Uterus (tissue), 4 donors: ENCODE measurements around the gene ESRRG. TPM values are rescaled to one million over a fixed set of nuclear protein-coding genes. Genes with fewer than 3 reads are reported as not detected.

Experiments used
- DNase-seq, 2 donors: peaks; one replicate each; pipeline ENCODE4 v3.0.0-alpha.2; 2019 to 2020
- H3K27ac ChIP-seq, 2 donors: fragments of 200-600 bp; sonication (generic); 1 replicate in 1 of 2; 2 replicates in 1 of 2; pipeline ENCODE4 v1.5.1; 2016 to 2018
- H3K27me3 ChIP-seq, 2 donors: fragments of 200-600 bp; sonication (generic); one replicate each; pipeline ENCODE4 v1.5.1; 2018 to 2019; ENCODE audit warnings: control low read depth in 1 of 2
- H3K36me3 ChIP-seq, 2 donors: fragments of 200-600 bp; sonication (generic); one replicate each; pipeline ENCODE4 v1.5.1; 2019; ENCODE audit warnings: control low read depth in 1 of 2
- H3K4me1 ChIP-seq, 2 donors: fragments of 200-600 bp; sonication (generic); one replicate each; pipeline ENCODE4 v1.5.1; 2018 to 2019; ENCODE audit warnings: control low read depth in 1 of 2
- H3K4me3 ChIP-seq, 2 donors: fragments of 200-600 bp; sonication (generic); 1 replicate in 1 of 2; 2 replicates in 1 of 2; pipeline ENCODE4 v1.5.1; 2018 to 2019; ENCODE audit warnings: mild to moderate bottlenecking in 1 of 2
- H3K9me3 ChIP-seq, 2 donors: fragments of 200-600 bp; sonication (generic); one replicate each; pipeline ENCODE4 v1.5.1; 2019; ENCODE audit warnings: control low read depth in 1 of 2
- POLR2A ChIP-seq, 2 donors: fragments of 450-650 bp; IDR thresholded peaks; one replicate each; pipeline ENCODE4 v1.6.1; 2016; ENCODE audit warnings: antibody characterized with exemption in 2 of 2, mild to moderate bottlenecking in 1 of 2, moderate library complexity in 1 of 2
- intact Hi-C: fragments of 100-400 bp; cut with DNase I; formaldehyde crosslinking; loops from one replicate; pipeline ENCODE4 v1.15.1; 2023; ENCODE audit warnings: low total_unique reads
- total RNA-seq, 4 donors: library from RNA; depleted of rRNA in 3 of 4; stranded (reverse); fragments of >200 nt in 3 of 4; gene quantifications; one replicate each; pipeline versions ENCODE4 v1.1.0 to v1.2.4, GENCODE V29; 2014 to 2023
- TF ChIP-seq, protein P1 (sequence below), 4 experiments: fragments of 200-600 bp in 2 of 4; fragments of 450-650 bp in 2 of 4; sonication (generic) in 2 of 4; IDR thresholded peaks; one replicate each; pipeline ENCODE4 v1.5.1; 2016 to 2019; ENCODE audit warnings: antibody characterized with exemption in 4 of 4, mild to moderate bottlenecking in 2 of 4, moderate library complexity in 1 of 4
- donor health status: DM: yes; HTN: yes; CAD: no.

The ESRRG gene
- total RNA-seq, 4 donors from 2014 or later = 0.21 to 14.6 (median 0.29) TPM; not detected in 1

GRCh38 chr1:216614011-216614934 lies 109.0 kb downstream of the ESRRG start:
- no peaks in the 10 kb centered on the region for H3K4me1 ChIP-seq
- no peak for DNase-seq
- H3K27me3 ChIP-seq = no peaks in the 10 kb centered on the region
- TF ChIP-seq, protein P1, sequence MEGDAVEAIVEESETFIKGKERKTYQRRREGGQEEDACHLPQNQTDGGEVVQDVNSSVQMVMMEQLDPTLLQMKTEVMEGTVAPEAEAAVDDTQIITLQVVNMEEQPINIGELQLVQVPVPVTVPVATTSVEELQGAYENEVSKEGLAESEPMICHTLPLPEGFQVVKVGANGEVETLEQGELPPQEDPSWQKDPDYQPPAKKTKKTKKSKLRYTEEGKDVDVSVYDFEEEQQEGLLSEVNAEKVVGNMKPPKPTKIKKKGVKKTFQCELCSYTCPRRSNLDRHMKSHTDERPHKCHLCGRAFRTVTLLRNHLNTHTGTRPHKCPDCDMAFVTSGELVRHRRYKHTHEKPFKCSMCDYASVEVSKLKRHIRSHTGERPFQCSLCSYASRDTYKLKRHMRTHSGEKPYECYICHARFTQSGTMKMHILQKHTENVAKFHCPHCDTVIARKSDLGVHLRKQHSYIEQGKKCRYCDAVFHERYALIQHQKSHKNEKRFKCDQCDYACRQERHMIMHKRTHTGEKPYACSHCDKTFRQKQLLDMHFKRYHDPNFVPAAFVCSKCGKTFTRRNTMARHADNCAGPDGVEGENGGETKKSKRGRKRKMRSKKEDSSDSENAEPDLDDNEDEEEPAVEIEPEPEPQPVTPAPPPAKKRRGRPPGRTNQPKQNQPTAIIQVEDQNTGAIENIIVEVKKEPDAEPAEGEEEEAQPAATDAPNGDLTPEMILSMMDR (IDR thresholded peaks at IDR 0.05) = no peak
- no peak for TF ChIP-seq POLR2A (IDR thresholded peaks at IDR 0.05)
- H3K9me3 ChIP-seq = no peaks in the 10 kb centered on the region
- H3K36me3 ChIP-seq = no peaks in the 10 kb centered on the region
- H3K4me3 ChIP-seq = no peak overlapping the region
- intact Hi-C loops = no loop called here
- no peak overlapping the region for H3K27ac ChIP-seq

- DNase-seq = no peak
- Histone ChIP-seq H3K36me3 (no peaks in the 10 kb centered on the region), H3K27me3 (no peaks in the 10 kb centered on the region), H3K4me1 (no peaks in the 10 kb centered on the region), H3K4me3 (no peak overlapping the region), H3K27ac (no peak overlapping the region), H3K9me3 (no peaks in the 10 kb centered on the region)
- intact Hi-C loops = no loop called here
- no peak for TF ChIP-seq POLR2A (IDR thresholded peaks at IDR 0.05)
- TF ChIP-seq, protein P1 (IDR thresholded peaks at IDR 0.05) = no peak
These were observed 110.9 kb downstream of the ESRRG start for GRCh38 chr1:216612291-216612690.

- Histone ChIP-seq H3K4me1 (no peaks in the 10 kb centered on the region), H3K36me3 (no peaks in the 10 kb centered on the region), H3K4me3 (no peak overlapping the region), H3K9me3 (no peaks in the 10 kb centered on the region), H3K27me3 (no peaks in the 10 kb centered on the region), H3K27ac (no peak overlapping the region)
- TF ChIP-seq POLR2A (IDR thresholded peaks at IDR 0.05) = no peak
- TF ChIP-seq, protein P1 (IDR thresholded peaks at IDR 0.05) = no peak
- intact Hi-C loops = no loop called here
- no peak for DNase-seq
These were observed 116.0 kb downstream of the ESRRG start for GRCh38 chr1:216607067-216607697.

DNA sequence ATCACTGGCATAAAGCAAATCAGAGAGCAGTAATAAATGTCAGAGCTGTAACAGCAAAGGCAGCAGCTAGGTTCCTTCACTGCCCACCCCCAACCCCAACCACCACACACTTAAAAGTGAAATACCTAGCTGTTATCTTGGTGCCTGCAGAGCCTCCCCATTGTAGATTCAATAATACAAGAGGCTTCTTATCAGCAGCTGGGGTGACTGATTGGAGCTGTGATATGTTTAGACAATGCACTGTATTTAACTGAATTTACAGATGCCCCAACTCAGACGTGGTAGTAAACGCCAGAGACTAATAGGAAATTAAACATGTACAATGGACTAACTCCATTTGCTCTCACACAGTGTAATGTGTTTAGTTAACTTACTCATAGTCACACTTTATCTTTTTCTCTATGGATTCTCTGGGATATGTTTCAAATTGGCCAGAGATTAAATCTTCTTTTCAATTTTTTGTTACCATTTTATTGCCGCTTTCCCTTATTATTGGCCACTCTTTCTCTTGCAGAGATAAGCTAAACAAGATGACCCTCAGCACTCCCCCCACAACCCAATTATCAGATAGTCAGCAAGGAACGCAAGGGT lies 117.1 kb downstream of the ESRRG start:
- H3K4me1 ChIP-seq = no peaks in the 10 kb centered on the region
- H3K27ac ChIP-seq = no peak overlapping the region
- no peak for DNase-seq
- H3K27me3 ChIP-seq = no peaks in the 10 kb centered on the region
- H3K36me3 ChIP-seq = no peaks in the 10 kb centered on the region
- intact Hi-C loops = no loop called here
- no peaks in the 10 kb centered on the region for H3K9me3 ChIP-seq
- TF ChIP-seq POLR2A (IDR thresholded peaks at IDR 0.05) = no peak
- TF ChIP-seq, protein P1 (IDR thresholded peaks at IDR 0.05) = no peak
- no peak overlapping the region for H3K4me3 ChIP-seq

- Histone ChIP-seq H3K4me1 (no peaks in the 10 kb centered on the region), H3K27me3 (no peaks in the 10 kb centered on the region), H3K4me3 (no peak overlapping the region), H3K27ac (no peak overlapping the region), H3K9me3 (no peaks in the 10 kb centered on the region), H3K36me3 (no peaks in the 10 kb centered on the region)
- TF ChIP-seq, protein P1 (IDR thresholded peaks at IDR 0.05) = no peak
- no peak for TF ChIP-seq POLR2A (IDR thresholded peaks at IDR 0.05)
- intact Hi-C loops = no loop called here
- DNase-seq = no peak
These were observed 118.5 kb downstream of the ESRRG start for GRCh38 chr1:216604771-216605170.
